Right atrium auricular region (tissue), 2 donors: ENCODE measurements around the gene RANBP3. TPM values are rescaled to one million over a fixed set of nuclear protein-coding genes. Genes with fewer than 3 reads are reported as not detected.

Experiments
- DNase-seq: peaks from one replicate; pipeline ENCODE4 v3.0.0-alpha.2; 2019; ENCODE audit warnings: low spot score
- H3K27ac ChIP-seq, 2 donors: fragments of 200-600 bp; sonication (generic); 1 replicate in 1 of 2; 2 replicates in 1 of 2; pipeline ENCODE4 v1.5.1; 2016 to 2019
- H3K27me3 ChIP-seq, 2 donors: fragments of 200-600 bp; sonication (generic); one replicate each; pipeline versions ENCODE4 v1.5.1 to v1.6.0; 2017 to 2019
- H3K36me3 ChIP-seq: fragments of 200-600 bp; sonication (generic); one replicate; pipeline ENCODE4 v1.5.1; 2016
- H3K4me1 ChIP-seq, 2 donors: fragments of 200-600 bp; sonication (generic); one replicate each; pipeline versions ENCODE4 v1.5.1 to v1.6.0; 2017 to 2019
- H3K4me3 ChIP-seq, 2 donors: fragments of 200-600 bp; sonication (generic); 1 replicate in 1 of 2; 2 replicates in 1 of 2; pipeline ENCODE4 v1.5.1; 2017 to 2019; ENCODE audit warnings: mild to moderate bottlenecking in 1 of 2, moderate library complexity in 1 of 2
- H3K9me3 ChIP-seq, 2 donors: fragments of 200-600 bp; sonication (generic); one replicate each; pipeline ENCODE4 v1.5.1; 2019
- total RNA-seq, 2 donors: library from RNA; depleted of rRNA; stranded (reverse); fragments of >200 nt; gene quantifications; one replicate each; pipeline ENCODE4 v1.1.0, GENCODE V29; 2016
- TF ChIP-seq, protein P1 (sequence below), 2 donors: fragments of 200-600 bp; sonication (generic); IDR thresholded peaks; one replicate each; pipeline ENCODE4 v1.5.1; 2019; ENCODE audit warnings: antibody characterized with exemption in 2 of 2

Gene RANBP3
- total RNA-seq, 2 donors from 2014 or later: 53.6 to 54.7 TPM

DNA sequence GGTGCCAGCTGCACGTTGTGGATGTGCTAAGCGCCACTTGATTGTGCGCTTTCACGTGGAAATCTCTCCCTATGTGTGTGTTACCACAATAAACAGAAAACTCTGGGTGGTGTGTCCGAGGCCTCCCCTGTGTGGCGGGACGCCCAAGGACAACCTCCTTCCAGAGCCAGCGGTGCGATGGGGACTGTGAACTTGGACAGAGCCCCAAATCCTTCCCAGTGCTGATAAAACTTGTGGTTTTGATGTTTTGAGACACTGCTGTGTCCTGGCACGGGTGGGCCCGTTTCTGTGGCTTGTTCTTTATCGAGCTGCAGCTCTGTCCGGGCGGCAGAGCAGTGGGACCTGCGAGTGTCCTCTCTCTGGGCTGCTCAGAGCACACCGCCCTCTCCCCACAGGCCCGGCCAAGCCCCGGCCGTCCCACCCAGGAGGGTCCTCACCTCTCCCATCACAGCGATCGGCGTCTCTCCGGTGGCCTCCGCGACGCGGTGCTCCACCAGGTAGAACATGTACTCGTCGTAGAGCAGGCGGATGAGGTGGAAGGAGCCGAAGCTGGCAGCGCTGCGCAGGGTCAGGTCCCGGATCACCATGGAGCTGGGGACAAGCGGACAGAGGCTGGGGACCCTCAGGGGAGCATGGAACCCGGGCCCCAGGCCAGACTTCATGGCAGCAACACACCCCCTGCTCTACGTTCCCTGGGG is 18.8 kb upstream of the RANBP3 start:
- Histone ChIP-seq H3K9me3 (no peaks in the 10 kb centered on the region), H3K27me3 (no peaks in the 10 kb centered on the region), H3K27ac (no peak overlapping the region), H3K4me1 (peaks cover 0 to 11% of the 10 kb centered on the region in 2 donors), H3K36me3 (peaks cover 56% of the 10 kb centered on the region), H3K4me3 (no peak overlapping the region)
- TF ChIP-seq, protein P1, sequence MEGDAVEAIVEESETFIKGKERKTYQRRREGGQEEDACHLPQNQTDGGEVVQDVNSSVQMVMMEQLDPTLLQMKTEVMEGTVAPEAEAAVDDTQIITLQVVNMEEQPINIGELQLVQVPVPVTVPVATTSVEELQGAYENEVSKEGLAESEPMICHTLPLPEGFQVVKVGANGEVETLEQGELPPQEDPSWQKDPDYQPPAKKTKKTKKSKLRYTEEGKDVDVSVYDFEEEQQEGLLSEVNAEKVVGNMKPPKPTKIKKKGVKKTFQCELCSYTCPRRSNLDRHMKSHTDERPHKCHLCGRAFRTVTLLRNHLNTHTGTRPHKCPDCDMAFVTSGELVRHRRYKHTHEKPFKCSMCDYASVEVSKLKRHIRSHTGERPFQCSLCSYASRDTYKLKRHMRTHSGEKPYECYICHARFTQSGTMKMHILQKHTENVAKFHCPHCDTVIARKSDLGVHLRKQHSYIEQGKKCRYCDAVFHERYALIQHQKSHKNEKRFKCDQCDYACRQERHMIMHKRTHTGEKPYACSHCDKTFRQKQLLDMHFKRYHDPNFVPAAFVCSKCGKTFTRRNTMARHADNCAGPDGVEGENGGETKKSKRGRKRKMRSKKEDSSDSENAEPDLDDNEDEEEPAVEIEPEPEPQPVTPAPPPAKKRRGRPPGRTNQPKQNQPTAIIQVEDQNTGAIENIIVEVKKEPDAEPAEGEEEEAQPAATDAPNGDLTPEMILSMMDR (IDR thresholded peaks at IDR 0.05): no peak
- no peak for DNase-seq

DNA sequence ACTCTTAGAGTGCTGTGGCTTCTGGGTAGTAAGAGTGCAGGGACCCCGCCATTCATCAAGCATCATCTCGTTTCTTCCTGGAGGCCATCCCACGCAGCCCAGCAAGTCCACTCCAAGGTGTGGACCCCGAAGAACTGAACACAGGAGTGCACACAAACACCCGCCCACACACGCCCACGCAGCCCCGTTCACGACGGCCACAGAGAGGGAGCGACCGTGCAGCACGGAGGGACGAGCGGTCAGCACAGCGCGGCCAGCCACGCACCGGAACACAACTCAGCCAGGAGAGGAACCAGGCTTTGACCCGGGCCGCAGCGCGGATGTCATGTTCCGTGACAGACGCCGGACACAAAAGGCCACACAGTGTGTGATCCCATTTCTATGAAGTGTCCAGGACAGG is 18.2 kb upstream of the RANBP3 start:
- Histone ChIP-seq H3K4me3 (no peak overlapping the region), H3K27ac (no peak overlapping the region), H3K9me3 (no peaks in the 10 kb centered on the region), H3K36me3 (peaks cover 50% of the 10 kb centered on the region), H3K4me1 (peaks cover 0 to 11% of the 10 kb centered on the region in 2 donors), H3K27me3 (no peaks in the 10 kb centered on the region)
- DNase-seq: no peak
- TF ChIP-seq, protein P1 (IDR thresholded peaks at IDR 0.05): no peak

DNA sequence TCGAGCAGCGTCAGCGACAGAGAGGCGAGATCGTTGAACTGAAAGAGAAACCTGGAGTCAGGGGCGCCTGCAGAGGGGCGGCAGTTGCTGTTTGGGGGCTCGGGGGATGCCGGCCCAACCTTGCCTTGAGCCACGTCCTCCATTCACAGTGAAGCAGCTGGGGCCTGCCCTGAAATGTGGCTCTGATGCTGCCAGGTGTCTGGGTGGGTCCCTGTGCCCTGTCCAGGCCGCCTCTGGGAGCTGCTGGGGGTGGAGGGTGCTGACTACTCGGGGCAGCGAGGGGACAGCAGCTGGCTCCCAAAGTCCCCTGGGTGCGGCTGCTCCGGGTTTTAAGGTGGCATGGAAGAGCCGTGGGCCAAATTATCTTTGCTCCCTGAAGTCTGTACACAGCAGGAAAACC is 17.7 kb upstream of the RANBP3 start:
- no peak for DNase-seq
- peaks cover 46% of the 10 kb centered on the region for H3K36me3 ChIP-seq
- H3K4me1 ChIP-seq: peaks cover 0 to 11% of the 10 kb centered on the region in 2 donors
- no peaks in the 10 kb centered on the region for H3K9me3 ChIP-seq
- TF ChIP-seq, protein P1 (IDR thresholded peaks at IDR 0.05): no peak
- no peak overlapping the region for H3K4me3 ChIP-seq
- H3K27me3 ChIP-seq: no peaks in the 10 kb centered on the region
- no peak overlapping the region for H3K27ac ChIP-seq

DNA sequence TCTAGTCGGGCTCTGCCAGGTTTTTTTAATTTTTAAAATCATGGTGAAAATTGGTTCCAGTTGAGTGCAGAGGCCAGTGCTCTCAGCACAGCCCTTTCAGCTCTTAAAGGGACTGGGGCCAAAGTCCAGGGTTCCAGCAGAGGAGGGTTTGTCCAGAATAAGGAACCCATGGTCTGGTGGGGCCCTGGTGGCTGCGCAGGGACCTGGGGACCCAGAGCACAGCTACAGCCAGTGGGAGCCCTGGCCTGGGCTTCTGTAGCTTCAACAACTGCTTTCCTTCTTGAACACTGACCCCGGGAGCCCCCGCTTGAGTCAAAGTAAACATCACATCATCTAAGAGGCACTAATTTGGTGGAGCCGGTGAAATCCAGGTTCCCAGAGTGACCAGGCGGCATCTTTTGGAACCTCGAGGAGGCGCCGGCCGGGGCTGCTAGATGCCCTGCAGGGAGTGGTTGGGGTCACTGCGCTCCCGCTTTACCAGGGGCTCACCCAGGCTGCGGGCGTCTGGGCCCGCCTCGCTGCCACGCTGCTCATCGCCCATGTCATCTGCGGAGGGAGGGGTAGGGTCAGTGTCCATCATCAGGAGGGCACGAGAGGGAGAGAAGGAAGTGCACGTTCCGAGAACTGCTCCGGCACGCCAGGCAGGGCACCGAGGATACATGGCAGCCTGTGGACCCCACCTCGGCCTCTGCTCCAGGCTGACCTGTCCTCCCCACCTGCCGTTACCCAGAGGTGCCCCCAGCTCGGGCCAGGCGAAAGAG is 16.6 kb upstream of the RANBP3 start:
- H3K36me3 ChIP-seq: peaks cover 35% of the 10 kb centered on the region
- no peaks in the 10 kb centered on the region for H3K27me3 ChIP-seq
- no peak overlapping the region for H3K27ac ChIP-seq
- H3K4me3 ChIP-seq: no peak overlapping the region
- peaks cover 0 to 11% of the 10 kb centered on the region in 2 donors for H3K4me1 ChIP-seq
- DNase-seq: no peak
- H3K9me3 ChIP-seq: no peaks in the 10 kb centered on the region
- TF ChIP-seq, protein P1 (IDR thresholded peaks at IDR 0.05): no peak

DNA sequence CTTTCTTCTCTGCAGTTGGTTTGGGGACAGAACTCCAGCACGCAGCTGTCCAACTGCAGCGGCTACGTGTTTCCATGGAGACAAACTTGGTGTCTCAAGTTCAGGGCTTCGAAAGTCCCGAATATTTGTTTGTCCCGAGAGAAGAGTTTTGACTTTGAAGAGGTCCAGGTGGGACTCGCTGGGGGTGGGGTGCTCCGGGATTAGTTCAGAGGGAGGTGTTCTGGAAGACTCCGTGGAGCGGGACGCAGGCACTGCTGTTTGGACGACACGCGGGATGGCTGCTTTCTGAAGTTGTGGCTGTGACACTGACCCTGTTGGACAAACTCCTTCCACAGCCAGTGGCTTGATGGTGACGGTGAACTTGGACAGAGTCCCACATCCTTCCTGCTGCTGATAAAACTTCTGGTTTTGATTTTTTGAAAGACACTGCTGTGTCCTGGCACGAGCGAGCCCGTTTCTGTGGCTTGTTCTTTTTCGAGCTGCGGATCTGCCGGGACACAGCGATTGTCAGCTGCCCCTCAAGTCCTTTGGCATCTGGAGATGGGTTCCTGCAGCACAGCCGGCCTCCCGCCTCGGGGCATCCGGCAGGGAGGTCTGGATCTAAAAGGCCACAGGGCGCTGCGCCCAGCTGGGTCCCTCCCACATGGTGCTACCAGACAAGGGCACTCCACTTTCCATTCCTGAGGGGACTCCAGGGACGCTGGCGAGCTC is 15.9 kb upstream of the RANBP3 start:
- H3K27me3 ChIP-seq: no peaks in the 10 kb centered on the region
- H3K4me1 ChIP-seq: peaks cover 0 to 11% of the 10 kb centered on the region in 2 donors
- TF ChIP-seq, protein P1 (IDR thresholded peaks at IDR 0.05): no peak
- peaks cover 30% of the 10 kb centered on the region for H3K36me3 ChIP-seq
- H3K27ac ChIP-seq: no peak overlapping the region
- peak; percentile 61 for DNase-seq
- H3K4me3 ChIP-seq: peak overlapping the region in 1 of 2 donors; percentile 11
- no peaks in the 10 kb centered on the region for H3K9me3 ChIP-seq
